ENCODE results near the gene ARL8A.
"Not testable (repeated sequence)": the region's sequence is repeated elsewhere in the genome, so short reads cannot be mapped to it uniquely, and the experiment has no call there.

DNA sequence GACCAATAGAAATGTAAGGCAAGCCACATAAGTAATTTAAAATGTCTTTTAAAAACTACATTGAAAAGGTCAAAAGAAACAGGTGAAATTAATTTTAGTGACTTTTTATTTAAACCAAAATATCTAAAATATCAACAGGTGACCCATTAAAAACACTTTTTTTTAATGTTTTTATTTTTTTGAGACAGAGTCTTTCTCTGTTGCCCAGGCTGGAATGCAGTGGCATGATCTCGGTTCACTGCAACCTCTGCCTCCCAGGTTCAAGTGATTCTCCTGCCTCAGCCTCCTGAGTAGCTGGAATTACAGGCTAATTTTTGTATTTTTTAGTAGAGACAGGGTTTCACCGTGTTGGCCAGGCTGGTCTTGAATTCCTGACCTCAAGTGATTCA, 36.2 kb upstream of the ARL8A start:
- not testable (repeated sequence) for TF ChIP-seq EZH2 (IDR thresholded peaks at IDR 0.05; ENCODE audit: low read depth, unreplicated experiment)
- TF ChIP-seq, protein P1, sequence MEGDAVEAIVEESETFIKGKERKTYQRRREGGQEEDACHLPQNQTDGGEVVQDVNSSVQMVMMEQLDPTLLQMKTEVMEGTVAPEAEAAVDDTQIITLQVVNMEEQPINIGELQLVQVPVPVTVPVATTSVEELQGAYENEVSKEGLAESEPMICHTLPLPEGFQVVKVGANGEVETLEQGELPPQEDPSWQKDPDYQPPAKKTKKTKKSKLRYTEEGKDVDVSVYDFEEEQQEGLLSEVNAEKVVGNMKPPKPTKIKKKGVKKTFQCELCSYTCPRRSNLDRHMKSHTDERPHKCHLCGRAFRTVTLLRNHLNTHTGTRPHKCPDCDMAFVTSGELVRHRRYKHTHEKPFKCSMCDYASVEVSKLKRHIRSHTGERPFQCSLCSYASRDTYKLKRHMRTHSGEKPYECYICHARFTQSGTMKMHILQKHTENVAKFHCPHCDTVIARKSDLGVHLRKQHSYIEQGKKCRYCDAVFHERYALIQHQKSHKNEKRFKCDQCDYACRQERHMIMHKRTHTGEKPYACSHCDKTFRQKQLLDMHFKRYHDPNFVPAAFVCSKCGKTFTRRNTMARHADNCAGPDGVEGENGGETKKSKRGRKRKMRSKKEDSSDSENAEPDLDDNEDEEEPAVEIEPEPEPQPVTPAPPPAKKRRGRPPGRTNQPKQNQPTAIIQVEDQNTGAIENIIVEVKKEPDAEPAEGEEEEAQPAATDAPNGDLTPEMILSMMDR (conservative IDR thresholded peaks at IDR 0.05; ENCODE audit: low read depth in 2 of 2): not testable (repeated sequence)
